ENCODE results near the gene MYO16.

DNA sequence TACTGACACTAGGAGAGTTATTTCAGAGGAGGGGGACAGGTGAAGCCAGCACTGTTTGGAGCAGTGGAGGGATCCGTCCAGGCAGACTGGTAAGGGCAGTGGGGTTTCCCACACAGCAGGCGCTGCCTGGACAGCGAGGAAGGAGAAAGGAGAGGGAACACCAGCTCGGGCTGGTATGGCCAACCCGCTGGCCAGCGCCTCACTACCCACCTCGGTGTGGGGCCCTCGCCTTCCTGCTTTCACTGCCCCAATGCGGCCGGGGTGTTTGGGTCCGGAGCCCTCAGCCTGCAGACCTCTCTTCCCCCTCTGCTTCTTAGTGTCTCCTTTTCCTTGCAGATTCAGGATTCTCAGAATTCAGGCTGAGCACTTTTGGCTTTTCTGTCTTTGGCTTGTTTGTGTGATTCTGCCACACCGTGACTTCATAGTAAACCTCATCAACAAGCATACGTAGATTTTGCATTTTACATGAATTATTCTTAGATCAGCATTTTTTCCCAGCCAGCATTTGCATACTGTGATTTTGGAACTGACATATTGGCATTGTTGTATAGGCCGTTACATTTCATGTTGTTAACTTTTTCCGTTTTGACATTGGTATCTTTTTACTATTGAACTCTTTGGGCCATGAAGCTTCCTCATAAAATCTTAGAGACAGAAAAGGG, 294.1 kb downstream of the MYO16 start:
- TF ChIP-seq, protein P1, sequence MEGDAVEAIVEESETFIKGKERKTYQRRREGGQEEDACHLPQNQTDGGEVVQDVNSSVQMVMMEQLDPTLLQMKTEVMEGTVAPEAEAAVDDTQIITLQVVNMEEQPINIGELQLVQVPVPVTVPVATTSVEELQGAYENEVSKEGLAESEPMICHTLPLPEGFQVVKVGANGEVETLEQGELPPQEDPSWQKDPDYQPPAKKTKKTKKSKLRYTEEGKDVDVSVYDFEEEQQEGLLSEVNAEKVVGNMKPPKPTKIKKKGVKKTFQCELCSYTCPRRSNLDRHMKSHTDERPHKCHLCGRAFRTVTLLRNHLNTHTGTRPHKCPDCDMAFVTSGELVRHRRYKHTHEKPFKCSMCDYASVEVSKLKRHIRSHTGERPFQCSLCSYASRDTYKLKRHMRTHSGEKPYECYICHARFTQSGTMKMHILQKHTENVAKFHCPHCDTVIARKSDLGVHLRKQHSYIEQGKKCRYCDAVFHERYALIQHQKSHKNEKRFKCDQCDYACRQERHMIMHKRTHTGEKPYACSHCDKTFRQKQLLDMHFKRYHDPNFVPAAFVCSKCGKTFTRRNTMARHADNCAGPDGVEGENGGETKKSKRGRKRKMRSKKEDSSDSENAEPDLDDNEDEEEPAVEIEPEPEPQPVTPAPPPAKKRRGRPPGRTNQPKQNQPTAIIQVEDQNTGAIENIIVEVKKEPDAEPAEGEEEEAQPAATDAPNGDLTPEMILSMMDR (IDR thresholded peaks at IDR 0.05) = no peak
- TF ChIP-seq POLR2A (IDR thresholded peaks at IDR 0.05) (no peak), POLR2AphosphoS5 (IDR thresholded peaks at IDR 0.05; ENCODE audit: insufficient read depth in 1 of 2, low read depth in 1 of 2) (no peak)
